GM04503 (cell line): Measurements from ENCODE around the gene SEC24B.
A peak's percentile ranks its signal among the peaks of the same experiment; 100 is the strongest.
"Not testable (repeated sequence)": the region's sequence is repeated elsewhere in the genome, so short reads cannot be mapped to it uniquely, and the experiment has no call there.

Experiments used
- DNase-seq: peaks from one replicate; pipeline ENCODE4 v3.0.0-alpha.2; 2012; ENCODE audit warnings: low read depth

The SEC24B gene

DNA sequence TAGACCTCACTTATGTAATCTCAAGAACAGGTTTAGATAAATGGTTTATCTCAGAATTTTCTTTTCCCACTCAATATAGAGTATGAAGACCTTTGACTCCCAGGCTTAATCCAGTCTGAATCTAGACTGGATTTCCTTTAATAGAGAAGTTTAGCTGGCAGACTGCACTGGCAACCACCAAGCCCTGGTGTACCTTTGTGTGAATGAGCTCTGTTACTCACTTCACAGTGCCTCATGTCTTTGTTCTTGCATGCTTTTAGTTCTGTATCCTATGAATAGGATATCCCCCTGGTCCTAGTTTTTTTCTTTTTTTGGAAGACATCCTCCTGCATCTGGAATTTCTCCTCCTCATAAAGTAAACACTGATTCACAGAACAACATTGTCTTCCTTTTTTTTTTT, 73.3 kb downstream of the SEC24B start:
- no peak for DNase-seq

DNA sequence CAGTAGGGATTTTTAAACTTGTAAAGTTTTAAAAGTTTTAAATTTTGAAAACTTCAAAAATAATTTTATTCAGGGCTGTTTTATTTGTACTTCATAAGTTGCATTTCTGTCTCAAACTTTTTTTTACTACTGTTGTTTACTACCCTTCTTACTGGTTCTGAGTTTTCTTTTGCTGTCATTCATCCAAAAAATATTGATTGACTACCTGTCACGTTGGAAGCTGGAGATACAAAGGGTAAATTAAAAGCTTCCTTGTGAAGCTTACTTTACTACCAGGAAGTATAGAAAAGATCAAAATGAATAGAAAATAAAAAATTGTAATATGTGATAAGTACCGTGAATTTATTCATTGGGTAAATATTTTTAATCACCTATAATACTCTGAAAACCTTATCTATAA, 77.1 kb downstream of the SEC24B start:
- DNase-seq: no peak

DNA sequence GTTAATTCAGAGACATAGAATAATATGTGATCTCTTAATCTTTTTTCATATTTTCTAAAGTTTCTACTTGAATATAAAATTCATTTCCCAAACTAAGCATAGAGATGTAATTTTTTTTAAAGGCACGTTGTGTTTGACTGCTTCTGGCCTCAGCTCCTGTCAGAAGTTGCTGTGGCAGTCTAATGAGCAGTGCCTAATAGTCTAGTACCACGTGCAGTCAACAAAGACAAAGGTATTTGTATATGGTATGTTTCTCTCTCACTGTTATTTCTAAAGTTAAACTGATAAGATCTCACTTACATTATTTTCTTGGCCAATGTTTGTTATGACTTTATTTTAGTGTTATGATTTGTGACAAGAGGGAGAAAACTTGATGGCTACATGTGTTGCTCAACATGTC, 77.8 kb downstream of the SEC24B start:
- DNase-seq: no peak

DNA sequence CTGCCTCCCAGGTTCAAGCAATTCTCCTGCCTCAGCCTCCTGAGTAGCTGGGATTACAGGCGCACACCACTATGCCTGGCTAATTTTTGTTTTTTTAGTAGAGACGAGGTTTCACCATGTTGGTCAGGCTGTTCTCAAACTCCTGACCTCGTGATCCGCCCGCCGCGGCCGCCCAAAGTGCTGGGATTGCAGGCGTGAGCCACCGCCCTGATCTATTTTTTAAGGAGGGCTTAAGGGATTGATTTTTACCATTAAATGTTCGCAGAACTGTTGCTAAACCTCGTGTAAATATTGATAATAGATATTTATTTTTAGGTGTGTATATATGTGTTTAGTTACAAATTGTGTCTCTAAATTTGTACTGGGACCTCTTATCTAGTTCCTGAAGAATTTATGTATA, 79.8 kb downstream of the SEC24B start:
- DNase-seq: not testable (repeated sequence)

DNA sequence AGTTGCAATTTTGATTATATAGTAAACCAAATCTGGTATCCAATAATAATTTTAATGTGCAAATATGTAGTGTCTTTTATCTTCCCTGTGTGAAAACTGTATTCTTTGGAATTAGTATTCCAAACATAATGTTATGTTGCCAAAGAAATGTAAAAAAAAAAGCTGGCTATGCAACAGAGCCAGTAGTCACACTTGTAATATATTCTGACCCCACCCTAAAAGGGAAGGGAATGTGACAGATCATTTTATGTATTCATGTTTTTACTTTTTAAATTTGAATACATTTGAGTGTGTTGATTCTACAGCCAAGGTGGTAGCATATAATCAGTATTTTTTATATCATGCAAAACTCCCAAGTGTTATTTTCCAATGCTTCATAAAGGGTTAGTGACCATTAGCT, 98.6 kb downstream of the SEC24B start:
- no peak for DNase-seq

DNA sequence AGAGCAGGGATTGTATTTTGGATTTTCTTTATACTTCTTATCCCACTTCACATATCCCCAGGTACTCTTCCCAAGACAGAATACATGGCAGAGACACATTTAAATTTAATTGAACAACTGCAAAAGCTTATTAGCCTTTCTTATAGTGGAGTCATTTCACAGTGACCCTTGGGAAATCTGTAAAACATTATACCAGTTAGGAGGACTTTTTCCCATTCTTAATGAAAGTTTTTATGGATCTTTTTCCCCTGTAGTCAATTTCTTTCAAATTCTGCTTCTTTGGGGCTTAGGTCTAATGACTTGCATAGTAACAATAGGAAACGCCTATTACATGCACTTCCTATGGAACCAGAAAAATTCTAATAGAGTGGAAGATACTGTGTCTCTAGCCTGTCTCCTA, 111.8 kb downstream of the SEC24B start:
- no peak for DNase-seq

DNA sequence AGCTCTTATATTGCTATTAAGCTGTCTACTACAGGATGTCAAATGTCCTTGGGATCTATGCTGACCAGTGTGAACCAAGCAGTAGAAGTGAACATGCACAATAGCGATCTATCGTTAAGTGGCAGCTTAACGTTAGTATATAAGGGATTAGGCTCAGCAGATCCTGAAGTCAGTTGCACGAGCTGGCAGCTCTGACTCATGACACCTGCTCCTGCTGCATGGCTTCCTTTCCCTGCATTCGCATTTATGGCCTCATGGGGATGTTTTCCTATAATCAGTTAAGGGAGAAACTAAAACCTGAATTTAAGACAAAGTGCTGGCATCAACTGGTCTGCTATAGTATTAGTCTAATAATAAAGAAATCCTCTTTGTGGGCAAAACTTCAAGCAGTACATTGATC, 113.8 kb downstream of the SEC24B start:
- DNase-seq: no peak

DNA sequence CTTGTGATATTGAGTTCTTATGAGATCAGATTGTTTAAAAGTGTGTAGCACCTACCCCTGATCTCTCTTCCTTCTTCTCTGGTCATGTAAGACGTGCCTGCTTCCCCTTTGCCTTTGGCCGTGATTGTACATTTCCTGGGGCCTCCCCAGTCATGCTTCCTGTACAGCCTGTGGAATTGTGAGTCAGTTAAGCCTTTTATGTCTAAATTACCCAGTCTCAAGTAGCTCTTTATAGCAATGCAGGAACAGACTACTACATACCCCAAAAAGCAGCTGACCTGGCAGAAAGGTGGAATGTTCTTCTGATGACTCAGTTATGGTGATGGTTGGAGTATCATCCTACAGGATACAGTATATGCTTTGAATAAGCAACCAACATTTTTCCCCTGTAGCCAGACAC, 115.0 kb downstream of the SEC24B start:
- peak; percentile 39 for DNase-seq

DNA sequence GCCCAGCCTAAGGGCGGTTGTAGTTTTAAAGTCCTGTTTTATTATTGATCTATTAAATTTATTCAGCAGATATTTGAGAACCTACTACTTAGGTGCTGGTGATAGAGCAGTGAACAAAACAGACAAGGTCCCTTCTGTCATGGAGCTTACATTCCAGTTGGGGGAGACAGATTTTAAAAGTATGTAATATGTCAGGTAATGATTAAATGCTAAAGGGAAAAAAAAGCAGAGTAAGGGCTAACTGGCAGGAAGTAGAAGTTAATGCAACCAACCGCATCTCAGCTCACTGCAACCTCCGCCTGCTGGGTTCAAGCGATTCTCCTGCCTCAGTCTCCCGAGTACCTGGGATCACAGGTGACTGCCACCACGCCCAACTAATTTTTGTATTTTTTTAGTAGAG, 118.6 kb downstream of the SEC24B start:
- DNase-seq: no peak

DNA sequence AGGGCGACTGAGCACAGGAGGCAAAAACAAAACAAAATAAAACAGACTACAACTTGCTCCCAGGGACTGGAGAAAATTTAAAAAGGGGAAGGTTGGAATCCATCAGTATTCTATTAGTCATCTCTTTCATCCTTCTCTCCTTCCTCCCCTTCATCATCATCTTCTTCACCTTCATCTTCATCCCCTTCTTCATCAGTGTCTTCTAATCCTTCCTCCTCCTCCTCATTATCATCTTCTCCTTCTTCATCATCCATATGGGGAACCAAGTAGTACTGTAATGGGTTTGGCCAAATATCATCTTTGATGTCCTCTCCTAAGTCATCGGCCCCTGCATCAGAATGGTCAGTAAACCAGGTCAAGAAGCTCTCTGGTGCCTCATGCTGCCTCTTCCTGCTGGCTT, 119.5 kb downstream of the SEC24B start:
- DNase-seq: no peak

DNA sequence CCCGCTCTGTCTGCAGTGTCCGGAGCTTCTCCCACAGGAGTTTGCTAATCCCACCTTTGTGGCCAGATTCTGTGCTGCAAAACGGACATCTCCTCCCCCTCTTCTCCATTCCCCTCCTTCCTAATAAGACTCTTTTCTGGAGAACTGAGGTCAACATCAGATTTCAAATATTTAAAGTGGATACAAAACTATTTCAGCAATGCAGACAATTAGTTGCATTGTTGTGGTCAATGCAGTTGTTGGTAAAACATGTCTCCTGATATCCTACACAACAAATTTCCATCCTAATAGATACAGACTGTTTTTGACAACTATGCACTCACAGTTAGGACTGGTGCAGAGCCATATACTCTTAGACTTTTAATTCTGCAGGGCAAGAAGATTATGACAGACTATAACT, 121.4 kb downstream of the SEC24B start:
- DNase-seq: peak; percentile 7

DNA sequence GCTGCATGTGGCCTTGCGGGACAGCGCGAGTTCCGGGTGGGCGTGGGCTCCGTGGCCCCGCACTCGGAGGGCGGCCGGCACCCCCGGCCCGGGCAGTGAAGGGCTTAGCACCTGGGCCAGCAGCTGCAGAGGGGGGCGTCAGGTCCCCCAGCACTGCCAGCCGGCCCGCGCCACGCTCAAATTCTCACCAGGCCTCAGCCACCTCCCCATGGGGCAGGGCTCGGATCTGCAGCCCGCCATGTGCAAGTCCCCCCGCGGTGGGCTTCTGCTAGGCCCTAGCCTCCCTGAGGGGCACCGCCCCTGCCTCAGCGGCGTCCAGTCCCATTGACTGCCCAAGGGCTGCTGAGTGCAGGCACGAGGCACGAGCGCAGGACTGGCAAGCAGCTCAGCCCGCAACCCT, 123.8 kb downstream of the SEC24B start:
- no peak for DNase-seq

DNA sequence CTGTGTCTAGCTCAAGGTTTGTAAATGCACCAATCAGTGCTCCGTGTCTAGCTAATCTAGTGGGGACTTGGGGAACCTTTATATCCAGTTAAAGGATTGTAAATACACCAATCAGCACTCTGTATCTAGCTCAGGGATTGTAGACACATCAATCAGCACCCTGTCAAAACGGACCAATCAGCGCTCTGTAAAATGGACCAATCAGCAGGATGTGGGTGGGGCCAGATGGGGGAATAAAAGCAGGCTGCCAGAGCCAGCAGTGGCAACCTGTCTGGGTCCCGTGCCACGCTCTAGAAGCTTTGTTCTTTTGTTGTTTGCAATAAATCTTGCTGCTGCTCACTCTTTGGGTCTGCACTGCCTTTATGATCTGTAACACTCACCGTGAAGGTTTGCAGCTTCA, 124.5 kb downstream of the SEC24B start:
- not testable (repeated sequence) for DNase-seq

DNA sequence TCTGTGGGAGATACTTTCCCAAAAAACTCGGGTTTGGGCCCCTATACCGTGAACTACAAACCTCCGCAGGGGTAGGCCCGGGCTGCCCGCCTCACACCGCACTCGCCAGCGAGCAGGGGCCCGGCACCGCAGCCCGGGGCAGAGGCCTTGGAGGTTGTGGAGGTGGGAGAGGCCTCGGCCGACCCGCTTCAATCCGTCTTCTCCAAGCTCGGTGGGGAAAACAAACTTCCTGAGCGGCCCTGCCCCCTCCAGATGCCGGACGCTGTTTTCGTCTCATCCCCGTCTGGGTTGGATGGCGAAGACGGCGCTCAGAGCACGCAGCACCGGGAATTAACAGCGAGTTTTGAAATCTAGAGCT, 126.0 kb downstream of the SEC24B start:
- DNase-seq: no peak

DNA sequence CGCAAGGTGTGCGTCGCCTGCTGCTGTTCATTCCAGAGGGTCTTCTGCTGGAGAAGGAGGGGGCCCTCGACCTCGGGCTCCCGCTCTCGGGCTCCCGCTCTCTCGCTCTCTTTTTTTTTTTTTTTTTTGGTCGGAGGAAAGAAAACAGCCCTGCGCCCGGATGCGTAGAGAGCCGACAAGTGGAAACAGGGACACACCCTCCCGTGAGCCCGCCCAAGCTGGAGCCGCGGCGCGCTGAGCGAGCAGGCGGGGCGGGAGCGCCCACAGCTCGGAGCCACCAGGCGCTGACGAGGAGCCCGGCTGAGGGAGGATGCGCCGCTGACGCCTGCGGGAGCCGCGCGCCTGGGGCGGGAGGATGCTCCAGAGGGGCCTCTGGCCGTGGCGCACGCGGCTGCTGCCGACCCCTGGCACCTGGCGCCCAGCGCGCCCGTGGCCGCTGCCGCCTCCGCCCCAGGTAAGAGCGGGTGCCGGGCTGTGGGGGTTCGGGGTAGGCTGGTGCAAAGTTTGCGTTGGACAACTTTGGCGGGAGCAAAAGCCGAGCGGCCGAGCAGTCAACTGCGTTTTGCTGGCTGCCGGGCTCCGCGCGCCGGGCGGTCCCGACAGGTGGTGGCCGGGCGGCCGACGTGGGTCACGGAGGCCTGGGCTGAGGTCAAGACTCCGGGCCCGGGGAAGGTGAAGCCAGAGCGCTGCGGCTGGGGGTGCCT, 126.5 kb downstream of the SEC24B start, which contains the start of gene MCUB:
Gene MCUB, plus strand, starts transcription at position 264 of the 704 bp plus-strand sequence. Its CDS starts 92 bp downstream, at position 356.
- DNase-seq: peak; percentile 51

DNA sequence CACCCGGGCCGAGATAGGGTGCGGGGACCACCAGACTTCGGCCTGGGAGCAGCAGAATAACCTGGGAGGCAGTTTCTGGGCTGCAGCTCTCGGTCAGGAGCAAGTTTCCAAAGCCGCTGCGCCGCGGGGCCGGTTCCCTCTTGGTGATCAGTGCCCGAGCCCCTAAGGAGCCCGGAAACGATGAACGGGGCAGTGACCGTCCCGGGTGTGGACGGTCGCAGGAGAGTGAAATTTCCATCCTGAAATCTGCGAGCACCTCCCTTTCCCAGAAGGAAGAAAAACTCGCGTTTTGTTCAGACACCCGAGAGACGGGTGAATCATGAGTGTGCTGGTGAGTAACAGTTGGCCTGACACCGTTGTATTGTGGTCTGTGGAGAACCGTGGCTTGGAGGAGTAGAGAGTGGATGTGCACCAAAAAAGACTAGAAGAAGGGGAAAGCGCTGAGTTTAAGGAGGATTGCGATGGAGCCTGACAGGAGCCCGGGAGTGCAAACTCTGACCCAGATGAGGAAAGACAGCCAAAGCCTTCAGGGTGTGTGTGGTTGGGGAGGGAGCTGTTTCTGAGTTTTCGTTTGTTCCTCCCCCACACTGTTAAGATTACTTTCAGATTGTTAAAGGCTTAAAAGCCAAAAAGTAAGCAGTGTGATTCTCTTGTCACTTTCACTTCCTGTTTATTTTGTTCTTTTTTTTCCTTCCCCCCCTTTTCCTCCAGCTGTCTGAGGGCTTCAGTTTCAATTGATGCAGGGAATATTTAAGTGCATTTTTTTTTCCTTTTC, 127.3 kb downstream of the SEC24B start:
- DNase-seq: peak; percentile 39

DNA sequence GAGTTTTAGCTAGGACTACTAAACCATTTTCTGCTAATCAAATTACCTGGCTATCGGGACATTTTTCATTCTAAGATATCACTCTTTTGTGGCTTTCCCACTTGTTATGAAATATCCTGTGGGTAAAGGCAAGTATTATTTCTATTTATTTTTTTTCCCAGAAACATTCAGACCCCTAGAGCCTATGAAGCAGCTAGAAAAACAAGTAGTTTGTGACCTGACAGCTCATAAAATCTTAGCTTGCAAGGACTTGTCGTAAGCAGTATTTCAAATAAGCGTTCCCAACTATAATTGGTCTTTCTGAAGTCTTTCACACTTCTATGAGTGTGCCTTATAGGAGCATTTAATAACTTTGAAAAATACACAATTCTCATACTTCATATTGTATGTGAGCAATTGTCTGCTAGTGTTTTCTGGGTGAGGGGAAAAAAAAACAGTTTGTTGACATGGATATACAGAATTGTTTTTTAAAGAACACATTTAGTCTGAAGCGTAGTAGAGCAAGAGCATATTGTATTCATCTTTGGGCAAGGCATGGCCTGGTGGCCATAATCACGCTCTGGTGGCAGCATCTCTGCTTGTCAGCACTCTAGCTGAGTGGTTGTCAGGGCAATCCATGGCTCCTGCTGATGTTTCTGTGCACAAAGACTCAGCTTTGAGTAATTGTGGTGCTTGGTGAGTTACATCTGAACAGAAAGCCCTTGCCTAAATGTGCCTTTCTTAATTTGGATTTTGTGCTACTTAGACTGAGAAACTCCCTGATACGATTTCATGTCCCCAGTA, 129.0 kb downstream of the SEC24B start:
- DNase-seq: no peak

DNA sequence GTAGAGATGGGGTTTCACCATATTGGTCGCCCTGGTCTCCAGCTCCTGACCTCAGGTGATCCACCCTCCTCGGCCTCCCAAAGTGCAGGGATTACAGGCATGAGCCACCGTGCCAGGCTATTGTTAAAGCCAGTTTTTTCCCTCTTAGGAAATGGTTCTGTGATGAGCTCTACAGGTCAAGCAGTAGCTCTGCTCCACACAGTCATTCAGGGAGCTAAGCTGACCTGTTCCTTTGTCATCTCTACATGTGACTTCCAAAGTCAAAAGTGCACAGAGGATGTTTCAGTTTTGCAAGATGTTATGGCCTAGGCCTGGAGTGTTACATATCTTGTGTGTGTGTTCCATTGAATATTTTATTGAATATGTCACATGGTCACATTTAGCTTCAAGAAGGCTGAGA, 137.9 kb downstream of the SEC24B start:
- DNase-seq: no peak

DNA sequence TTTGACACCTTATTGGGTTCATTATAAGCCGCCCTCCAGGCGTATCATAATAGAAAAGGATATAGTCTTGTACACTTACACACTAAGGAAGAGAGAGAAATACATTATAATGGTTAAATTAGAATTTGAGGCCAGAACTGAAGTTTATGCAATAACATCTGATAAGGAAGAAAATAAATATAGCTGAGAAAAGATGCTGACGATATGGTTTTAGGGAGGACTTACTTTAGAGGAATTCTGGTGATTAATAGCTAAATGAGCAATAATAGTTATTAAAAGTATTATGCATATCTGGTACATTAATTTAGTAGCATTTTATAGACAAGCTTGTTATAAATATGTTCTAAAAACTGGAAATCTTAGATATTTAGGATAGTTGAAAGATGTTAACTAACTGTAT, 138.5 kb downstream of the SEC24B start:
- DNase-seq: no peak

DNA sequence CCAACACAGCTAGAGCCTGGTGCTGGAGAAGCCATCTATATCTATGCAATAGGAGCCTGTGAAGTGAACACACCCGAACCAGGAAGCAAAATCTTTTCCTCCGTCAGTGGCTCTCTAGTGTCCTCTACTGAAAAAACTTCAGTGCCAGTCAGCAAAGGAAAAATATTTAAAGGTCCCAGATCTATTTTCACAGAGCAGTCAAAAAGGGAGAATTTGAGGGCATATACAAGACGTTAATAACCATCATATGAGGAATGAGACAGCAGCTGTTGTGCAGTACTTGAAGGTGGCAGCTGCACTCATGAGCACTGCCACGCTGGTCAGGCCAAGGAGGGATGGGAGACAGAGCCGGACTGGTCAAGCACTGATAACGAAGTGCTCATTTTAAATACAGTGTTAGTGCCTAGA, 140.8 kb downstream of the SEC24B start:
- no peak for DNase-seq

DNA sequence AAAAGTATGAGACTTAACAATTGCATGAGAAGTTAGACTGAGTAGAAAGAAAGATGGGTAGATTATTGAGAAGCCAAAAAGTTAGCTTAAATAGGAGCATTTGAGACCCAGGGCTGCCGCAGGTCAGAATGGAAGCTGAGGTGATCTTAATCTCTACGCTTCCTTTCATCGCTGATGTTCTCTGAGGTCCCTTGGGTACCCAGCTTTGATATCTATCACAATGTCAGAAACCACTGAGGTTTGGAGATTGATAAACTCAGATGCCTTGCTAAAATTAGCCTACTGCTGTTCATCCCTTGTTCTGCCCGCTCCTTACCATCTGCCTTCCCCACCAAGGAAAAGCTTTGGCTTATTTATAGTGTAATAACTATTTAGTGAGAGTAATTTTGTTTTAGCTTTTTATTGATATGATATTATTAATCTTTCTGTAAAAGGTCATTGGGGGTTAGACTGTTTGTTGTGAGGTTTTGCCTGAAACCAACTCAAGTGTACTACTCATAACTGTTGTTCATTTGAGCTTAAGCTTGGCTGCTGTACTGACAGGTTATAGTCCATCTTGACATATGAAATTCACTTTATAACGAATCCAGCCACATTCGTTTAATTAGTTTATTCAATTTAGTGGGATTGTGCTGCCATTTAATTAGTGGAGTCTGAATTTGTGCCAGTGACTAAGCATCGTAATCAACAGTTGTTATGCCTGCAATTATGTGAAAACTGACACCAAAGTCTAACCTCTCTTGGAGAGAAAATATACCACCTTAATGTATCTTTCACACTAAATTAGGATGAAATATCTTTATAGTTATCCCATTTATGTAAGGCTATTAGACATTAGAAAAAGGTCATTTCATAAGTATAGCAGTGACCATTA, 141.6 kb downstream of the SEC24B start:
- no peak for DNase-seq

DNA sequence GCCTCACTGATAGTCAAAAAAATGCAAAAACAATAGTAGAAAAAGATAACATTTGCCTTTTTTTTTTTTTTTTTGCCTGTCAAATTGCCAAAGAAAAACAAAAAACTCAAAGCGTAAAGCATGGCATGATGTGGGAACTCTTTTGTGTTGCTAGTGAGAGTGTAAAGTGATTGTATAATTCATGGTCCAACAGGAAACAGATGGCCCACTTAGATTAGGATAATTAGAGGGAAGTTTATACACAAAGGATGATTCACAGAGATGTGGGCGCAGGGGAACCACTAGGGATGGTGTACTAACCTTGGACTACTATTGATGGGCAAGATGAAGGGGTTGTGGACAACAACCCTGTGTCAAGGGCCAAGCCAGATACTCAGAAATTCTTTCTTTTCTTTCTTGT, 142.8 kb downstream of the SEC24B start:
- DNase-seq: no peak
